ES-I3 (cell line): ENCODE measurements around the gene SMARCE1.
A peak's percentile ranks its signal among the peaks of the same experiment; 100 is the strongest.

ENCODE experiments used
- H3K36me3 ChIP-seq: 2 replicates; pipeline ENCODE4 v1.6.1; 2013; ENCODE audit warnings: mild to moderate bottlenecking, low read length, control low read depth, moderate library complexity; ENCODE audit not compliant: insufficient read depth
- H3K4me1 ChIP-seq: 2 replicates; pipeline ENCODE4 v1.6.1; 2013; ENCODE audit warnings: mild to moderate bottlenecking, control low read depth, low read length; ENCODE audit not compliant: insufficient read depth
- H3K9ac ChIP-seq: 2 replicates; pipeline ENCODE4 v1.6.1; 2013; ENCODE audit warnings: low read depth, mild to moderate bottlenecking, low read length, moderate library complexity
- H3K9me3 ChIP-seq: 2 replicates; pipeline ENCODE4 v1.6.1; 2013; ENCODE audit warnings: mild to moderate bottlenecking, low read length, moderate library complexity; ENCODE audit not compliant: control insufficient read depth, insufficient read depth

The SMARCE1 gene

DNA sequence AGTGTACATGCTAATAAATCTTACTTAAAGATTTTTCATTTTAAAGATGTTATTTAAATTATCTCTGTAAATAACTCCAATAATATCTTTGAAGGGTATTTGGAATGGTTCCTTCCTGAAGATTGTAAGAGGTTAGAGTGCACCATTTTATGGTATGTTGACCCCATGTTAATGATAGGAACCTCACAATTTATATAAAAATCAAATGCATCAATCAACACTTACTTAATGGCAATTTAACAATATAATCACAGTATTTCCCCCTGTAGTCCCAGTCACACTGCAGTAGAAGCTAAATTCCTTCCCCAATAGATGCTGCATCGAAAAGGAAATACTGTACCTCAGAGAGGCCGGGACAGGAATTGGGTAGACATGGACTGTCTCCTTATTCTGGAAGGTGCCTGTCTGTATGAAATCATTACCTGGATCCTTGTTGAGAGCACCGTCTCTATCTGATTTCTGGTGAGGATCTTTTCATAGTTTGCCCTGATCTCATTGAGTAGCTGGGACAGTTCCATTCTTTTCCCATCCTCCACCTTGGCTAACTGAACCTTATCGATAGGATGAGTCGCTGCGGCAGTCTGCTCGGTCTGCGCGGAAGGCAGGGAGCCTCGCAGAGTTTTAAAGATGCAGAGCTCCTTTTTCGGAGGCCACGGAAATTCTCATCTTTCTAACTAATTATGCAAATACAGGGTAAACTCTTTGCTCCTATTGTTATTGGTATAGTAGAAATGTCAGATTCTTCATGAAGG is 17.1 kb upstream of the SMARCE1 start, which contains the start of gene KRT222:
Gene KRT222, minus strand, starts transcription at position 596 of the 752 bp plus-strand sequence. Its CDS starts 78 bp downstream, at position 518.
- Histone ChIP-seq H3K9me3 (no peaks in the 10 kb centered on the region), H3K9ac (peak within 1 kb of the TSS; percentile 73), H3K36me3 (no peaks in the 10 kb centered on the region), H3K4me1 (0 out of 2 replicates have a peak, but pooled peaks cover 6% of the 10 kb centered on the region)

DNA sequence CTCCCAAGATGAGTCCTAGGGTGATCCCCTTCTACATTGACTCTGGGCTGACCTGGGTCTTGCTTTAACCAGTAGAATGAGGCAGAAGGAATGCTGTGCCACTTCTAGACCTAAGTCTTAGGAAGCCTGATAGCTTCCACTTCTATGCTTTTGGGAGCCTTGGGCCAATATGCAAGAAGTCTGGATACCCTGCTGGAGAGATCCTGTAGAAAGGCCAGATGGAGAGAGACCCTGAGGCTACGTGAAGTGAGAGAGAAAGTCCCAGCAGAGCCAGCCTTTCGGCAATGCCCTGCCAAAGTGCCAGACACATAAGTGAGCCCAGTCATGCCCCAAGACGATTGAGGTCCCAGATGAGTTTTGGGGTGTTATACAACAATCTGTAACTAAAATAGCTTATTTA is 15.6 kb upstream of the SMARCE1 start:
- H3K4me1 ChIP-seq = 0 out of 2 replicates have a peak, but pooled peaks cover 6% of the 10 kb centered on the region
- H3K9ac ChIP-seq = no peak overlapping the region
- no peaks in the 10 kb centered on the region for H3K9me3 ChIP-seq
- no peaks in the 10 kb centered on the region for H3K36me3 ChIP-seq

DNA sequence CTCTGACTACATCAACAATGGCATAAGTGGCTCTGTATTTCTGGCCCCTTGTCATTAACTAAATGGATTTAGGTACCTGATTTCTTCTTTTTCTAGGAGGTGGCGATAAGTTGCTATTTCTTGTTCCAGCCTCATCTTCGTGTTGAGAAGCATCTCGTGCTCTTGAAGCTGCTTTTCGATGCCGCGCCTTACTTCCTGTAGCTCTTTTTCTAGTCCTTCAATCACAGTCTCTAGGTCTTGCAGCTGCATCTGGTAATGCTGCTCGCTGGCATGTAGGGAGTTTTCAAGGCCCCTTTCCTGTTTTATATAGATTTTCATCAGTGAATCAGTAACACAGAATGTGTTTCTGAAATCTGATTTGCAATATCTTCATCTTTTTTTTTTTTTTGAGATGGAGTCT is 12.3 kb upstream of the SMARCE1 start:
- no peak overlapping the region for H3K9ac ChIP-seq
- no peaks in the 10 kb centered on the region for H3K9me3 ChIP-seq
- no peaks in the 10 kb centered on the region for H3K36me3 ChIP-seq
- H3K4me1 ChIP-seq = 0 out of 2 replicates have a peak, but pooled peaks cover 6% of the 10 kb centered on the region

DNA sequence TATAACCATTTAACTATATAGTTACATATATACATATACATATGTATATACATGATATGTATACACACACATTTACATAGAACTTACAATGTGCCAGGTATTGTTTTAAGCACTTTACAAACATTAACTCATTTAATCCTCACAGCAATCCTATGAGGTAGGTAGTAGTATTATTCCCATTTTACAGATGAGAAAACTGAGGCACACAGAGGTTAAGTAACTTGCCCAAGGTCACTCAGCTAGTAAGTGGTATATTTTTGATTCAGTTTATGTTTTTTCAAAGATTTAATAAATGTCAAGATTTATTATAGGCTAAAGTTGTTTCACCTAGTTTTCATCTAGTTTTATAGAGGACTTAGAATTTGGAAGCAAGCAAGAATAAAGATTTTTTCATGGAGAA is 10.8 kb upstream of the SMARCE1 start:
- no peak overlapping the region for H3K9ac ChIP-seq
- H3K9me3 ChIP-seq = no peaks in the 10 kb centered on the region
- 0 out of 2 replicates have a peak, but pooled peaks cover 5% of the 10 kb centered on the region for H3K4me1 ChIP-seq
- no peaks in the 10 kb centered on the region for H3K36me3 ChIP-seq

DNA sequence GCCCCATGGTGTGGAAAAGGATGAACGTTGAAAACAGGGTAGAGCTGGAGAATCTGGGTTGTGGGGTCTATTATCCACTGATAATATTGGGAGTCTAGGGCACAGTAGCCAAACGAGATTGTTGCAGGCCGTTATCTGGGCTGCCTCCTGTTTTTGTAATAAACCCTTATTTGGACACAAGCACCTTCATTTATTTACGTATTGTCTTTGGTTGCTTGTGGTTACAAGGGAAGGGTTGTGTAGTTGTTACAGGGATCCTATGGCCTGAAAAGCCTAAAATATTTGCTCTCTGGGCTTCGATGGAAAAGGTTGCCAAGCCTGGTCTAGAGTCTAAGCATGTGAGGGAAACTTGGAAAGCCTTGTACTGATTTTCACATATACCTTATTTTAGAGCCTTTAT is 4.3 kb upstream of the SMARCE1 start:
- Histone ChIP-seq H3K9ac (no peak overlapping the region), H3K9me3 (no peaks in the 10 kb centered on the region), H3K36me3 (no peaks in the 10 kb centered on the region), H3K4me1 (no peaks in the 10 kb centered on the region)

DNA sequence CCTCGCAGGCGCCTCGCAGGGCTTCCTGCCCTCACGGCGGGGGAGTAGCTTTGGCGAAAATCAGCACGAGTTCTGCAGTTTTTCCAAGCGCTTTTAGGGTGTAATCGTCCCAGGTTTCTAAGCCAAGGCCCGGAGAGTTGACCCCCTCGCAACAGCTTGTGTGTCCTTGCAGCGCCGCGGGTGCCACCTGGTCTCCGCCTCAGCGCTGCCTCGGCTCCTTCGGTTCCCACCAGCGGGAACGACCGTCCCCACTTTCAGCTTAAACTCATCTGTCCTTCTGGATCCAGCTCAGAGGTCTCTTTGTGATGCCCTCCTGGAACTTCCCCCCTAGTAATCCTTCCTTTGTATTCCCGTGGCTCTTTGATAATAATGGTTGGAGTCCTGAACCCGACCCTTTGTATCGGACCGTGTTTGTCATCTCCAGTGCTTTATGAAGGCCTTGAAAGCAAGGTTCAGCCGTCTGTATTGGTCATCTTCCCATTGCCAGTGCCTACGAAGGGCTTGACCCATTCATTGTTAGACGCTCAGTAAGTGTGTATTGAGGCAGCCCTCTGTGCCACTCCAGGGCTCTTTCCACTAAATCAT is 858 bp upstream of the SMARCE1 start:
- H3K36me3 ChIP-seq = no peaks in the 10 kb centered on the region
- H3K9ac ChIP-seq = peak overlapping the region; percentile 99
- H3K4me1 ChIP-seq = no peaks in the 10 kb centered on the region

DNA sequence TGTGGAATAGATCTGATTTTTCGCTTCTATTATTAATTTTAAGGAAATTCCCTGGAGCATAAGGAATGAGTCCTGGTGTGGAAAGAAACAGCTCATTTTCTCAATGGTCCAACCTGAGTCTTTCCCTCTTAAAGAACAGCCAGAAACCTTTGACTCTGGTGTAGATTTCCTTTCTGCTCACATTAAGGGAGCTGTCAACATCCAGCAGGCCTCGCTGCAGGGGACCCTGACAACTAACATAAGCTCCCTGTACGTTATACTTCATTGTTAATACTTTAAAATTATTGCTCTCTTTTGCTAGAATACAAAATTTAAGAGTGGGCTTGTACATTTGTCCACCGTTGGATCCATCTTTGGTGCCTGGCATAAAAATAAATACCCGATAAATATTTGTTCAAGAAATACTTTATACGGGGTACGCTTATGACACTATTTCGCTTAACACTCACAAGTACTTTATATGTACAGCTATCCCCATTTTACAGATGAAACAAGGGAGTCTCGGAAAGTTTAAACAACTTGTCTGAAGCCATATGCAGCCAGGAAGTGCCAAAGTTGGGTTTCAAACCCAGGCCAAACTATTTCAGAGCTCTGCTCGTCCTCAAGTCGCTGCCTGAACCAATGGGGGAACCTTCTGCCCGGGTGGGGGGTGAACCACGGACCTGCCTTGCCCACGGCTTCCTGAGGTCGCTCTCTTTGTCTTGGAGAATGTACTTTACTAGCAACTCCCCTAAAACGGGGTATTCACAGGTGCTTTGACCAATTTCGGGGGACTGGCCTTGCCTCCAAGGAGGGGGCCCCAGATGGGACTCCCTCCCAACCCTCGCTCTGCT is 611 bp downstream of the SMARCE1 start:
- H3K36me3 ChIP-seq = peaks cover 5% of the 10 kb centered on the region; the same call in 1 of the 2 replicates

More for the DNA sequence above, 858 bp upstream of the SMARCE1 start:
- H3K9me3 ChIP-seq = no peaks in the 10 kb centered on the region

DNA sequence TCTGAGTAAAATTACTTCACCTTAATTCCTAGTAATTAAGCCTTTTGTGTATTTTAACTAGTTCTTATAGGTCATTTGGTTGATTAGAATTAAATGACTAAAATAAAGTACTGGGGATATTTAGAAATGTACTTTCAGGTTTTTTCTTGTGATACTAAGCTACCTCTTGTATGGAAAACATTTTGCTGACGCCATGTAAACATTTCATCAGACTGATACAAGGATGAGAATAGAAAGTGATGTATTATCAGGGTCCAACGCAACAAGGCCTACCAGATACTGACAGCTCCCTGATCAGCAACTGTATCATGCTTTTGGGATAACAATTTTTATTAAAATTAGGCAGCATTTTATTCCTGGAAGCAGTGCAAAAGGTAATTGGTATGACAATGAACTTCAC is 1.7 kb downstream of the SMARCE1 start:
- H3K9me3 ChIP-seq = no peaks in the 10 kb centered on the region
- H3K4me1 ChIP-seq = no peaks in the 10 kb centered on the region
- peaks cover 5% of the 10 kb centered on the region; the same call in 1 of the 2 replicates for H3K36me3 ChIP-seq
- no peak overlapping the region for H3K9ac ChIP-seq

More for the DNA sequence above, 611 bp downstream of the SMARCE1 start:
- no peaks in the 10 kb centered on the region for H3K9me3 ChIP-seq
- no peaks in the 10 kb centered on the region for H3K4me1 ChIP-seq
- H3K9ac ChIP-seq = peak overlapping the region; percentile 99

DNA sequence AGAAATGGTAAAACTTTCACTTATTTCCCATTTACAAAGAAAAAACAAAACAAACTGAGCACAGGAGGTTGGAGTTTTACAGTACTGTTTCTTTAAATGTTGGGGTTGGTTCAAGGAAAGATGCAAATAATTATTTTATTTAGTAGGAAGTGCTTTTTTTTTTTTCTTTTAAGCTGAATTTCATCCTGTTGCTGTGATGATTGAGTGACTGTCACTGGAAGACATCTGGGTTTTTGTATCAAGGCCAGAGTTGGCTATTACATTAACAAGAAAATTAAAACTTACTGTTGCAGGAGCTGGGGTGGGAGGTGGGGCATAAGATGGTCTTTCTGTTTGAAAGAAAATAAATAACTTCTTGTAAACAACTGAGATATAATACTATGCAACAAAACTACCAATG is 2.3 kb downstream of the SMARCE1 start:
- Histone ChIP-seq H3K9me3 (no peaks in the 10 kb centered on the region), H3K4me1 (no peaks in the 10 kb centered on the region), H3K9ac (no peak overlapping the region), H3K36me3 (peaks cover 5% of the 10 kb centered on the region; the same call in 1 of the 2 replicates)

DNA sequence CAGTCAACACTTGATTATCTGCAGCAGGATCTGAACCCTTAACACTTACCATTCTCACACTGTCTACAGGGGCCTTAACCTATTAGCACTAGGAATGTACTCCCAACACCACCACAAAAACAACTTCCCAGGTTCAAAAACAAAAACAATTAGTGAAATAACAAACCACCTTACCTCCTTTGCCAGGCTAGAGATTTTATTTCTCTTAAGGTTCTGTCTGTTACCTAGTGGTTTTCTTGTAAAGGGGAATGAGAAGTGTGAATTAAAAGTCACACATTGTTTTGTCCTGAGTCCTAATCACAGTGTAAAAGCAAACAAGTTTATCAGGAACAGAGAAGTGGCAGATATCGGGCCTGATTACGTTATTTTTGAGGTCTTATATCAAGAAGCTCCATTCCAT is 9.7 kb downstream of the SMARCE1 start:
- H3K9me3 ChIP-seq = no peaks in the 10 kb centered on the region
- H3K36me3 ChIP-seq = peaks cover 15% of the 10 kb centered on the region
- no peaks in the 10 kb centered on the region for H3K4me1 ChIP-seq
- no peak overlapping the region for H3K9ac ChIP-seq

DNA sequence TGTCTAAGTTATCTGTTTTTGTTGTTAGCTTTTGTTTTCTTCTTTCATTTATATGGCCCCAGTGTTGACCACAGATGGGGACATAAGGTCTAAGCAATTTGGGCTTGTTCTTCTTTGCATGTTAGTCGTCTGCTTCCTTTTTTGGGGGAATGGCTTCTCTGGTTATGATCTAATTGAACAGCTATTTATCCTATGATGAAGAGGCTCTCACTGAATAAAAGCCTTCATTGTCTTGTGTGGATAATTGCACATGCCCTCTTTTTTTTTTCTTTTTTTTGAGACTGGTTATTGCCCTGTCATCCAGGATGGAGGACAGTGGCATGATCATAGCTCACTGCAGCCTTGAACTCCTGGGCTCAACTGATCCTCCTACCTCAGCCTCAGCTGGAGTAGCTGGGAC is 13.7 kb downstream of the SMARCE1 start:
- no peaks in the 10 kb centered on the region for H3K9me3 ChIP-seq
- H3K9ac ChIP-seq = no peak overlapping the region
- no peaks in the 10 kb centered on the region for H3K4me1 ChIP-seq
- peaks cover 31% of the 10 kb centered on the region for H3K36me3 ChIP-seq

DNA sequence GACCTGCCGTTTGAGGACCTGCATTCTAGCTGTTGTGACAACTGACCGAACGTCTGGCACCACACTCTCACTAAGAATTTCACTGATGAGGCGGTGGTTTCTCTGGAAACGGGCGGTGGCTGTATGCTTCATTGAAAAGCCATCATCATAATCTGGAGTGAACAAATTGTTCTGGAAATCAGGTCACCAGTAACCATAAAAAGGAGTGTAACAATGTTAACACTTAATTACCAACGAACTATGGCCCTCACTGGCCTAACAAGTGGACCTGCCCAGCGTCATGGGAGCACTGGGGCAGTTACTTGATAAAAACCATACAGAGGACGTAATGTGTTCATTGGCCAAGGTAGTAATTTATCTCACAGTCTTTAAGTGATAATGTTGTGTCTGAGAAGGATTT is 15.4 kb downstream of the SMARCE1 start:
- peaks cover 36% of the 10 kb centered on the region for H3K36me3 ChIP-seq
- no peaks in the 10 kb centered on the region for H3K4me1 ChIP-seq
- no peak overlapping the region for H3K9ac ChIP-seq
- no peaks in the 10 kb centered on the region for H3K9me3 ChIP-seq

DNA sequence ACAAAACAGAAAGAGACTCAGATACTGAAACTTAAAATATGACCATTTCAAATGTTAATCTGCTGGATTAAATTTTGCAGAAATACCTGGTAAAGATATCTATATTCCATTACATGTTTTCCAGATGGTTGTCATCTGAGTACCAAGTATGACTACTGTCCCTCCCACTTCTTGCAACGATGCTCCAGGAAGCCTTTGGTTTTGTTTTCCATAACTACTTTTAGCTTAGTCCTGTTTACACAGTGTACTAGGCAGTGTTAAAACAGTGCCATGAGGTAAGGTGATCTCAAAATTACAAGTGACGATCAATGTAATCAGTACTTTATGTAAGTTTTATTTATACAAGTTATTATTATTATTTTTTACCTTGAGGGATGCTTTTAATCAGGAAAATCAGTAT is 17.8 kb downstream of the SMARCE1 start:
- Histone ChIP-seq H3K9ac (no peak overlapping the region), H3K4me1 (no peaks in the 10 kb centered on the region; the same call in 1 of the 2 replicates), H3K9me3 (no peaks in the 10 kb centered on the region), H3K36me3 (peaks cover 32% of the 10 kb centered on the region)

DNA sequence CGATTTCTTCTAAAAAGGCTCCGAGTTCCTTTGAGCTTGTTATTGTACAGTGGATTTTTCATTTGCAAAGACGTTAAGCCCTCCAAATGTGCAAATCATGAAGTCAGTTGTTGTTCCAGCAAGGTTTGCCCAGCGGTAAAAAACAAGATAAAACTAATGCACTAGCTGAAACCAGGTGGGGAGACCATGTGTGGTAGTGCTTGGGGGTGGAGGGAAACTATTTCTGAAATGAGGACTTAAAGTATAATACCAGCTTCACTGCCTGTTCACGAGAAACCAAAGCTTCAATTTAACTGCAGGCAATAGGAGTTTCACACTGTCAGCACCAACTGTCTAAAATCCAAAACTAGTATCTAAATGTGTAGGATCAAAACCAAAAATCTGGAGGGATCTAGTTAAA is 22.3 kb downstream of the SMARCE1 start:
- Histone ChIP-seq H3K9ac (no peak overlapping the region), H3K9me3 (no peaks in the 10 kb centered on the region), H3K4me1 (no peaks in the 10 kb centered on the region; the same call in 1 of the 2 replicates), H3K36me3 (peaks cover 15% of the 10 kb centered on the region)
